Measurements from ENCODE around the gene ARSG. TPM values are rescaled to one million over a fixed set of nuclear protein-coding genes. Genes with fewer than 3 reads are reported as not detected.
A peak's percentile ranks its signal among the peaks of the same experiment; 100 is the strongest.

The ARSG gene
- total RNA-seq, 4 donors from 2014 or later, result 2.2 to 5.5 (median 3.5) TPM

DNA sequence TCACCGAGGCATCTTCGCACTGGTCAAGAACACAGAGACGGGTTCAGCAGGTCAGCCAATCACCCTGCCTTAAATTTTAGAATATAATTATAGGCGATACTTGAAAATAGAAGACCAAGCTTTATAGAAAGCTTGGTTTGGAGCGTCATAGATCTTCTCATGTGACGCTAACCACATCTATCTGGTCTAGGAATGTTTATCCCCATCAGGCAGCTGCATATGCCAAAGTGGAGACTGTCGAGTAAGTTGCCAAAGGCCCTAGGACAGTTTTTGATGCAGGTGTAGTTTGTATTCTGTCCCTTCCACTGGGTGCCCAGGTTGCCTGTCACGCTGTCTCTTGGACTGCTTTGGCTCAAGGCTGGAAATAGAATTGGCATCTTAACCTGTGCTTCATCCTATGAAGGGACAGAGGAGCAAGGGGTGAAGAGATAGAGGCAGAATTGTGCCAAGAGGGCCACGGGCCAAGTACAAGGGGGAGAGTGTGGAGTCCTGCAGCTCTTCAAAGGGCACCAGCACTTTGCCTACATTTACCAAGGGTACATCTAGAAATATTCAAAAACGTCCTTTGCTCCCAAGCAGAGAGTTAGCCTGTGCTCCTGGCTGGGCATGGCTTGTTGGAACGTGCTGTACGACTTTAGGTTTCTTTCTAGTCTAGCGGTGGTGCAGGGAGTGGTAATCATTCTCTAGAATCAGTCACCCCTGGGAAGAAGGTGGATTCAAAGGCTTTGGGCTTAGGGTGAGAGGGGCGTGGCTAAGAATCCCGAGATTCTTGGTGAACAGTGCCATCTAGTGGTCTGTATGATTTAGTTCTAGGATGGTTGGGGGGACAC lies 171.3 kb downstream of the ARSG start:
- peaks cover 0 to 19% (median 3%) of the 10 kb centered on the region in 3 donors for H3K4me1 ChIP-seq
- TF ChIP-seq, protein P1, sequence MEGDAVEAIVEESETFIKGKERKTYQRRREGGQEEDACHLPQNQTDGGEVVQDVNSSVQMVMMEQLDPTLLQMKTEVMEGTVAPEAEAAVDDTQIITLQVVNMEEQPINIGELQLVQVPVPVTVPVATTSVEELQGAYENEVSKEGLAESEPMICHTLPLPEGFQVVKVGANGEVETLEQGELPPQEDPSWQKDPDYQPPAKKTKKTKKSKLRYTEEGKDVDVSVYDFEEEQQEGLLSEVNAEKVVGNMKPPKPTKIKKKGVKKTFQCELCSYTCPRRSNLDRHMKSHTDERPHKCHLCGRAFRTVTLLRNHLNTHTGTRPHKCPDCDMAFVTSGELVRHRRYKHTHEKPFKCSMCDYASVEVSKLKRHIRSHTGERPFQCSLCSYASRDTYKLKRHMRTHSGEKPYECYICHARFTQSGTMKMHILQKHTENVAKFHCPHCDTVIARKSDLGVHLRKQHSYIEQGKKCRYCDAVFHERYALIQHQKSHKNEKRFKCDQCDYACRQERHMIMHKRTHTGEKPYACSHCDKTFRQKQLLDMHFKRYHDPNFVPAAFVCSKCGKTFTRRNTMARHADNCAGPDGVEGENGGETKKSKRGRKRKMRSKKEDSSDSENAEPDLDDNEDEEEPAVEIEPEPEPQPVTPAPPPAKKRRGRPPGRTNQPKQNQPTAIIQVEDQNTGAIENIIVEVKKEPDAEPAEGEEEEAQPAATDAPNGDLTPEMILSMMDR (IDR thresholded peaks at IDR 0.05), result peak; percentile 64 to 82 (median 78)
- no peak for TF ChIP-seq POLR2AphosphoS5 (IDR thresholded peaks at IDR 0.05)
- no peaks in the 10 kb centered on the region for H3K36me3 ChIP-seq
- WGBS, 2 donors (ENCODE audit: low coverage in 1 of 2), result 42 to 43% methylated on average over 10 to 15 of the region's 15 CpGs
- no peaks in the 10 kb centered on the region for H3K27me3 ChIP-seq
- no peak overlapping the region for H3K4me3 ChIP-seq
- no peaks in the 10 kb centered on the region for H3K9me3 ChIP-seq
- peak; percentile 78 for ATAC-seq
- no peak overlapping the region for H3K27ac ChIP-seq

DNA sequence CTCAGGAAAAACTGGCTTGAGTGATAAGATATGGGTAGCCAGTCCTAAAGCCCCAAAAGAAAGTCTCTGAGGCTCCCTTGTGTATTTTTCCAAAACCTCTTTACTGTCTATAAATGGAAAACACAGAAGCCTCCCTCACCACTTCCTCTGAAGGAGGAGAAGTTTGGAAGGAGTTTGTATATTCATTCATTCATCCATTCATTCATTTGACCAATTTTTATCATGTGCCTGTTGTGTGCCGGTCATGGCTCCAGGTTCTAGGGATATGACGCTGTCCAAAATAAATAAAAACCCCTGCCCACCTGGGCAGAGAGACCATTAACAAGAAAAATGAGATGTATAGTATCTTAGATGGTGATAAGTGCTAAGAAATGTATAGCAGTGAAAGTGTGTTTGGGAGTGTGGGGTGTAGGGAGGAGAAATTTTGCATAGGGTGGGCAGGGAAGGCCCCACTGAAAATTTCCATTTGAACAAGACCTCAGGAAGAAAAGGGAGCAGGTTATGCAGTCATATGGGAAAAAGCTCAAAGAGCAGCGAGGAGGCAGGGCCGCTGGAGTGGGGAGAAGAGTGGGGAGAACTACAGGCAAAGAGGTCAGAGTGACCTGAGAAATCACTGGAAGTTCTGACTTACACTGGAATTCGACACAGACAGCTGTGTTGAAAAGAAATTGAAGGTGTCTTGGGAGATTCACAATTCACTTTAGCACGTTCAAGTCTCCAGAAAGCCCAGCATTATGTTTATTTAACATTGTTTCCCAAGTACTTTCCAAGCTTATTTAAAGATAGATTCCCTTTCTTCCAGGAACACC lies 172.1 kb downstream of the ARSG start:
- 47 to 50% methylated on average over 6 of the region's 6 CpGs for WGBS, 2 donors (ENCODE audit: low coverage in 1 of 2)
- ATAC-seq, result no peak
- Histone ChIP-seq H3K27ac (no peak overlapping the region), H3K4me1 (peaks cover 0 to 12% (median 0%) of the 10 kb centered on the region in 3 donors), H3K4me3 (no peak overlapping the region), H3K27me3 (no peaks in the 10 kb centered on the region), H3K36me3 (no peaks in the 10 kb centered on the region), H3K9me3 (no peaks in the 10 kb centered on the region)
- TF ChIP-seq POLR2A (IDR thresholded peaks at IDR 0.05) (no peak), EP300 (IDR thresholded peaks at IDR 0.05) (no peak), POLR2AphosphoS5 (IDR thresholded peaks at IDR 0.05) (no peak)
- TF ChIP-seq, protein P1 (IDR thresholded peaks at IDR 0.05), result no peak

DNA sequence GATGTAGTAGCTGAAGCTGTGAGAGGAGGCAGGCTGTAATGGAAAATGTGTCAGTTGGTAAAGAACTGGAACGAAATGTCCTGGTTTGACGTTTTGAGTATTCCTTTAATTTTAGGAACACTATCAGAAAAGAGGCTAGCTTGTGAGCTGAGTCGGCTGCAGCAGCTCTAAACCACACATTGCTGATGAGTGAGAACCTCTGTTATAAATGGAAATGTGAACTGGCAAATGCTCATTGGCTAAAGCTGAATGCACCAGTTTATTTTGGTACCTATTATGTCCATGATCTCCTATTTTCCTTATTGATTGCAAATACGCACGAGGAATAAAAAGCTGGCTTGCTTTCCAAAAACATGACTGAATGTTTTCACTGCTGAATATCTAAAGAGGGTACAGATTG lies 177.0 kb downstream of the ARSG start:
- H3K4me1 ChIP-seq, result peaks cover 0 to 4% (median 0%) of the 10 kb centered on the region in 3 donors
- no peak overlapping the region for H3K4me3 ChIP-seq
- no peak overlapping the region for H3K27ac ChIP-seq
- no peak for ATAC-seq
- TF ChIP-seq EP300 (IDR thresholded peaks at IDR 0.05) (no peak), POLR2A (IDR thresholded peaks at IDR 0.05) (no peak), POLR2AphosphoS5 (IDR thresholded peaks at IDR 0.05) (no peak)
- TF ChIP-seq, protein P1 (IDR thresholded peaks at IDR 0.05), result no peak
- 47 to 50% methylated on average over 5 of the region's 5 CpGs for WGBS, 2 donors (ENCODE audit: low coverage in 1 of 2)
- no peaks in the 10 kb centered on the region for H3K9me3 ChIP-seq
- H3K36me3 ChIP-seq, result no peaks in the 10 kb centered on the region
- peaks cover 5% of the 10 kb centered on the region for H3K27me3 ChIP-seq

DNA sequence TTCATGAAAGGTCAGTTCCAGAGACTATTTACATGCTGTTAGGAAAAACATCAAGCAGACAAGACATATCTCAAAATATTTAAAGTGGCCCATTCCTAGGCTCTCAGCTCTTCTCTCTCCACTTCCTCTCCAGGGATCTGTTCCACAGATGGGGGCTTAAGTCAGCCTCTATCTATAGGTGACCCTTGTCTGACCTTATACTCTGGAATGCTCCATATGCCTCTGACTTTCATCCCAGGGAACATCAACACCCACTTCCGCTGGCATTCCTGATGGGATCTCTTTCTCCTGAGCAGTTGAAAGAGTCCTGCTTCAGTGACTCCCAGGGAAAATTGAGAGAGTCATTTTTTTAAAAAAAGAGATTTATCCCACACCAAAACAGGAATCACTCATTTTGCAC lies 177.5 kb downstream of the ARSG start:
- Histone ChIP-seq H3K4me1 (peaks cover 0 to 4% (median 0%) of the 10 kb centered on the region in 3 donors), H3K9me3 (no peaks in the 10 kb centered on the region), H3K27ac (no peak overlapping the region), H3K4me3 (no peak overlapping the region), H3K27me3 (peaks cover 5% of the 10 kb centered on the region), H3K36me3 (no peaks in the 10 kb centered on the region)
- TF ChIP-seq POLR2A (IDR thresholded peaks at IDR 0.05) (no peak), EP300 (IDR thresholded peaks at IDR 0.05) (no peak), POLR2AphosphoS5 (IDR thresholded peaks at IDR 0.05) (no peak)
- TF ChIP-seq, protein P1 (IDR thresholded peaks at IDR 0.05), result no peak
- WGBS, 2 donors (ENCODE audit: low coverage in 1 of 2), result 75% methylated on average over 1 of the region's 1 CpG; no CpG with 5 or more reads in 1 of the 2 donors
- ATAC-seq, result no peak

Small RNA genes lying within 50 kb of the gene (small RNA-seq; reads per million reads assigned to genes)
- 0 to 0.45 (median 0) reads per million in 4 donors for gene MIR635

Other genes starting within 250 kb of the ARSG start
- 10 to 100 TPM; 54.9 to 76.5 (median 59.6) TPM for gene AMZ2, start 43.5 kb upstream of the ARSG start, total RNA-seq
- gene SLC16A6, start 368 bp upstream of the ARSG start, total RNA-seq, result under 1 TPM in 3 of 4 donors, not detected in 1; 0.27 to 0.67 (median 0.46) TPM
- gene WIPI1, start 166.0 kb downstream of the ARSG start, total RNA-seq, result 10 to 100 TPM; 22.9 to 53.2 (median 45.0) TPM
- 100 to 1,000 TPM; 267 to 390 (median 347) TPM for gene PRKAR1A, start 220.9 kb downstream of the ARSG start, total RNA-seq

Measured in gastroesophageal sphincter (tissue), 4 donors.